Loucy (cell line): ENCODE data around the gene STRBP.

Experiments used
- EZH2phosphoT487 ChIP-seq: fragments of 200-600 bp; IDR thresholded peaks from 2 replicates; pipeline ENCODE4 v1.6.1; 2018; ENCODE audit warnings: antibody characterized with exemption, mild to moderate bottlenecking, moderate library complexity, borderline replicate concordance
- TF ChIP-seq, protein P1 (sequence below): fragments of 200-600 bp; sonication (generic); conservative IDR thresholded peaks from 2 replicates; pipeline ENCODE4 v1.5.1; 2014; ENCODE audit warnings: mild to moderate bottlenecking, antibody characterized with exemption, low read length

DNA sequence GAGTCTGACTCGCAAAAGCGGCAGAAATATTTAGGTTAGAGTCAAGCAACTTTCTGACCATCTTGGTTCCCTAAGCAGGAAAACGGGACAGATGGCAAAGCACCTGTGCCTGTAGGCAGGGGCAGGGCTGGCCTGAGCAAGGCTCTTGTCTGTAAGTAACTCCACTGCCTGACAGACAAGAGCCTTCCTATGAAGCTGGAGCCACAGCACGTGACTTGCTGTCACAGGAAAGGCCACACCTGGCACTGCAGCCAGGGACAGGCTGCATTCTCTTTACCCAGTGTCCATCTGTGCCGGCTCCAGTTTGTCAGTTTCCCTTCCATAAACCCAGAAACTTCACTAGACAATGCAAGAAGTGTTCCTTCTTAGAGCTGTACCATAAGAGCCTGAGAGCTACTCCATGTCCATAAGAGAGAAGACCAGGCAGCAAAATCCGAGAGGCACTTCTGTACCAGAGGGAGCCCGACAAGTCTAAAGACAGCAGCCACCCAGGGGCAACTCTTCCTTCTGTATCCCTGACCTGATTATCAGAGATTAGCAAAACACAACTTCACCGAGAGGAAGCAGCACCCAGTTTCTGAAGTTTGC, 156.9 kb downstream of the STRBP start:
- TF ChIP-seq, protein P1, sequence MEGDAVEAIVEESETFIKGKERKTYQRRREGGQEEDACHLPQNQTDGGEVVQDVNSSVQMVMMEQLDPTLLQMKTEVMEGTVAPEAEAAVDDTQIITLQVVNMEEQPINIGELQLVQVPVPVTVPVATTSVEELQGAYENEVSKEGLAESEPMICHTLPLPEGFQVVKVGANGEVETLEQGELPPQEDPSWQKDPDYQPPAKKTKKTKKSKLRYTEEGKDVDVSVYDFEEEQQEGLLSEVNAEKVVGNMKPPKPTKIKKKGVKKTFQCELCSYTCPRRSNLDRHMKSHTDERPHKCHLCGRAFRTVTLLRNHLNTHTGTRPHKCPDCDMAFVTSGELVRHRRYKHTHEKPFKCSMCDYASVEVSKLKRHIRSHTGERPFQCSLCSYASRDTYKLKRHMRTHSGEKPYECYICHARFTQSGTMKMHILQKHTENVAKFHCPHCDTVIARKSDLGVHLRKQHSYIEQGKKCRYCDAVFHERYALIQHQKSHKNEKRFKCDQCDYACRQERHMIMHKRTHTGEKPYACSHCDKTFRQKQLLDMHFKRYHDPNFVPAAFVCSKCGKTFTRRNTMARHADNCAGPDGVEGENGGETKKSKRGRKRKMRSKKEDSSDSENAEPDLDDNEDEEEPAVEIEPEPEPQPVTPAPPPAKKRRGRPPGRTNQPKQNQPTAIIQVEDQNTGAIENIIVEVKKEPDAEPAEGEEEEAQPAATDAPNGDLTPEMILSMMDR, result no peak
- no peak for TF ChIP-seq EZH2phosphoT487
